HS-5 (cell line): ENCODE data around the gene PANX3.
A peak's percentile ranks its signal among the peaks of the same experiment; 100 is the strongest.

ENCODE experiments used
- DNase-seq: peaks from one replicate; pipeline ENCODE4 v3.0.0-alpha.2; 2012; ENCODE audit warnings: low read depth

The PANX3 gene

GRCh38 chr11:124658501-124658900 lies 47.3 kb downstream of the PANX3 start:
- no peak for DNase-seq

GRCh38 chr11:124658986-124659385 lies 47.8 kb downstream of the PANX3 start:
- DNase-seq: no peak

GRCh38 chr11:124661553-124661952 lies 50.3 kb downstream of the PANX3 start:
- DNase-seq: no peak

- no peak for DNase-seq
Observed at GRCh38 chr11:124662106-124662505, 50.9 kb downstream of the PANX3 start.

- no peak for DNase-seq
Observed at GRCh38 chr11:124663861-124664260, 52.6 kb downstream of the PANX3 start.

GRCh38 chr11:124667601-124668000 lies 56.4 kb downstream of the PANX3 start:
- no peak for DNase-seq

- DNase-seq: peak; percentile 29
Observed at GRCh38 chr11:124669193-124669592, 58.0 kb downstream of the PANX3 start.
